ENCODE data around the gene EPB41L4B. TPM values are rescaled to one million over a fixed set of nuclear protein-coding genes. Genes with fewer than 3 reads are reported as not detected.
A peak's percentile ranks its signal among the peaks of the same experiment; 100 is the strongest.

EPB41L4B gene
- total and polyA plus RNA-seq, 4 donors = 6.0 to 14.5 (median 12.2) TPM

DNA sequence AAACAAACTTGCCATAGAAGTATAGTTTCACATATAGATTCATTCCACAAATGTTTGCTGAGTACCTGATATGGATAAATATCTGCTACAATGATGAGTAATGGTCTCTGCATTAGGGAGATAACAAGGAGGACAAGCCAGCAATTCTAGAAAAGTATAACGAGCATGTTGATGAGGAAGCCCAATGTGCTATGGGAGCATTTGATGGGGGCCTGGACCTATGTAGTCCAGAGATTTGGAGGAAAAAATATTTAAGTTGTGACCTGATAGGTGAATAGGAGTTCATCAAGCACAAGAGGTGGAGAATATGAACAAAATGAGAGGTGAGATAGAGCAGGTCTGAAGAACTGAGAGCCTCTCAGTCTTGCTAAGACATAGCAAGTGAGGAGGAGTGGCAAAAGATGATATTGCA is 186.7 kb downstream of the EPB41L4B start:
- TF ChIP-seq, protein P1, sequence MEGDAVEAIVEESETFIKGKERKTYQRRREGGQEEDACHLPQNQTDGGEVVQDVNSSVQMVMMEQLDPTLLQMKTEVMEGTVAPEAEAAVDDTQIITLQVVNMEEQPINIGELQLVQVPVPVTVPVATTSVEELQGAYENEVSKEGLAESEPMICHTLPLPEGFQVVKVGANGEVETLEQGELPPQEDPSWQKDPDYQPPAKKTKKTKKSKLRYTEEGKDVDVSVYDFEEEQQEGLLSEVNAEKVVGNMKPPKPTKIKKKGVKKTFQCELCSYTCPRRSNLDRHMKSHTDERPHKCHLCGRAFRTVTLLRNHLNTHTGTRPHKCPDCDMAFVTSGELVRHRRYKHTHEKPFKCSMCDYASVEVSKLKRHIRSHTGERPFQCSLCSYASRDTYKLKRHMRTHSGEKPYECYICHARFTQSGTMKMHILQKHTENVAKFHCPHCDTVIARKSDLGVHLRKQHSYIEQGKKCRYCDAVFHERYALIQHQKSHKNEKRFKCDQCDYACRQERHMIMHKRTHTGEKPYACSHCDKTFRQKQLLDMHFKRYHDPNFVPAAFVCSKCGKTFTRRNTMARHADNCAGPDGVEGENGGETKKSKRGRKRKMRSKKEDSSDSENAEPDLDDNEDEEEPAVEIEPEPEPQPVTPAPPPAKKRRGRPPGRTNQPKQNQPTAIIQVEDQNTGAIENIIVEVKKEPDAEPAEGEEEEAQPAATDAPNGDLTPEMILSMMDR (IDR thresholded peaks at IDR 0.05; ENCODE audit: control extremely low read depth, extremely low read depth) = no peak
- H3K27ac ChIP-seq (ENCODE audit: low read depth in 1 of 2, low read length in 1 of 2) = no peak overlapping the region
- 74 to 89% methylated on average over 1 of the region's 1 CpG for WGBS, 2 donors
- no peak overlapping the region for H3K9ac ChIP-seq (ENCODE audit: insufficient read depth in 1 of 2, low read length in 2 of 2)
- H3K4me3 ChIP-seq = no peak overlapping the region
- ATAC-seq (ENCODE audit: insufficient read depth, low FRiP score) (no peak), DNase-seq (no peak)
- peaks cover 0 to 10% (median 3%) of the 10 kb centered on the region in 5 donors for H3K4me1 ChIP-seq (ENCODE audit: control insufficient read depth in 5 of 5, insufficient read depth in 5 of 5, low read length in 5 of 5)
- no peaks in the 10 kb centered on the region for H3K36me3 ChIP-seq (ENCODE audit: control insufficient read depth in 4 of 4, insufficient read depth in 4 of 4, low read length in 4 of 4)
- H3K27me3 ChIP-seq (ENCODE audit: control insufficient read depth in 3 of 3, insufficient read depth in 3 of 3, low read length in 2 of 3) = no peaks in the 10 kb centered on the region
- no peaks in the 10 kb centered on the region for H3K9me3 ChIP-seq (ENCODE audit: control insufficient read depth in 4 of 4, insufficient read depth in 3 of 4, low read length in 3 of 4)

DNA sequence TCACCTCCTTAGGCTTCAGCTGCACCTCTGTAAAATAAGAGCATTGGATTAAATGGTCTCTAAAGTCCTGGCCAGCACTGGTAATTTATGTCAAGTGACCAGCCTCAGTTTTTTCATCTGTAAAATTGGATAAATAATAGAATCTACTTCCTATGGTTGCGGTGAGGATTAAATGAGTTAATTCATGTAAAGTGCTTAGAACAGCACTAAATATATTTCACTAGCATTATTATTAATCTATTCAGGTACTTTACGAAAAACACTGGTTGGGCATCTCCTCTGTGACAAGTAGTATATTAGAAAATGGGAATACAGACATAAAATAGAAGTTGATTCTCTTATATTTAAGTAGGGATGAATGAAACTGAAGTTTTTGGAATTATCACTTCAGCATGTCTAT is 187.3 kb downstream of the EPB41L4B start:
- H3K27ac ChIP-seq (ENCODE audit: low read depth in 1 of 2, low read length in 1 of 2) = no peak overlapping the region
- WGBS, 2 donors = 94 to 96% methylated on average over 2 of the region's 2 CpGs
- no peak for ATAC-seq (ENCODE audit: insufficient read depth, low FRiP score)

GRCh38 chr9:109132567-109133021 is 188.3 kb downstream of the EPB41L4B start:
- ATAC-seq (ENCODE audit: insufficient read depth, low FRiP score) (no peak), DNase-seq (peak in 2 of 3 donors; percentile 36 to 47)
- H3K4me1 ChIP-seq (ENCODE audit: control insufficient read depth in 5 of 5, insufficient read depth in 5 of 5, low read length in 5 of 5) = peaks cover 0 to 10% (median 3%) of the 10 kb centered on the region in 5 donors
- no peaks in the 10 kb centered on the region for H3K9me3 ChIP-seq (ENCODE audit: control insufficient read depth in 4 of 4, insufficient read depth in 3 of 4, low read length in 3 of 4)
- WGBS, 2 donors = 27 to 38% methylated on average over 2 of the region's 2 CpGs
- TF ChIP-seq, protein P1 (IDR thresholded peaks at IDR 0.05; ENCODE audit: control extremely low read depth, extremely low read depth) = no peak
- H3K27ac ChIP-seq (ENCODE audit: low read depth in 1 of 2, low read length in 1 of 2) = no peak overlapping the region
- H3K27me3 ChIP-seq (ENCODE audit: control insufficient read depth in 3 of 3, insufficient read depth in 3 of 3, low read length in 2 of 3) = no peaks in the 10 kb centered on the region
- peak overlapping the region in 1 of 2 donors; percentile 16 for H3K9ac ChIP-seq (ENCODE audit: insufficient read depth in 1 of 2, low read length in 2 of 2)
- no peak overlapping the region for H3K4me3 ChIP-seq
- no peaks in the 10 kb centered on the region for H3K36me3 ChIP-seq (ENCODE audit: control insufficient read depth in 4 of 4, insufficient read depth in 4 of 4, low read length in 4 of 4)

More for the DNA sequence above, 187.3 kb downstream of the EPB41L4B start:
- DNase-seq = no peak
- TF ChIP-seq, protein P1 (IDR thresholded peaks at IDR 0.05; ENCODE audit: control extremely low read depth, extremely low read depth) = no peak
- H3K9ac ChIP-seq (ENCODE audit: insufficient read depth in 1 of 2, low read length in 2 of 2) = no peak overlapping the region
- H3K9me3 ChIP-seq (ENCODE audit: control insufficient read depth in 4 of 4, insufficient read depth in 3 of 4, low read length in 3 of 4) = no peaks in the 10 kb centered on the region
- H3K27me3 ChIP-seq (ENCODE audit: control insufficient read depth in 3 of 3, insufficient read depth in 3 of 3, low read length in 2 of 3) = no peaks in the 10 kb centered on the region
- H3K4me1 ChIP-seq (ENCODE audit: control insufficient read depth in 5 of 5, insufficient read depth in 5 of 5, low read length in 5 of 5) = peaks cover 0 to 10% (median 3%) of the 10 kb centered on the region in 5 donors
- H3K4me3 ChIP-seq = no peak overlapping the region
- no peaks in the 10 kb centered on the region for H3K36me3 ChIP-seq (ENCODE audit: control insufficient read depth in 4 of 4, insufficient read depth in 4 of 4, low read length in 4 of 4)

Measured in lung (tissue), 12 donors.